HepG2 (cell line): ENCODE measurements around the gene CHCHD3. TPM values are rescaled to one million over a fixed set of nuclear protein-coding genes. Genes with fewer than 3 reads are reported as not detected.

Experiments used
- ATAC-seq: fragments of 200-7000 bp; cut with Tn5 transposase; 3 replicates; pipeline ENCODE4 v1.9.1; 2020; ENCODE audit warnings: mild to moderate bottlenecking, moderate library complexity
- BruUV-seq: library from RNA; stranded (reverse); fragments of 400-500 nt; replicated peaks from 2 replicates; lab custom pipeline; 2021; lab: Mats Ljungman, UMichigan
- CTCF ChIA-PET: fragments of 300-600 bp; formaldehyde crosslinking; extraction: SDS; loops from one replicate; lab custom pipeline; 2021; ENCODE audit warnings: low total read pairs, inconsistent platforms, low intra/inter-chr PET ratio; lab: Yijun Ruan, JAX
- POLR2A ChIA-PET: fragments of 350-600 bp; sonication (Branson Sonifier 250); formaldehyde crosslinking; loops from one replicate; lab custom pipeline; 2020; ENCODE audit warnings: antibody characterized with exemption, inconsistent platforms; lab: Yijun Ruan, JAX
- DNase-seq: peaks from one replicate; pipeline ENCODE4 v3.0.0-alpha.2; 2015; ENCODE audit warnings: low spot score
- FAIRE-seq: peaks from 3 replicates; lab custom pipeline; 2011; peaks lifted over from hg19 to GRCh38; lab: Jason Lieb, UNC
- H2AFZ ChIP-seq: one replicate; pipeline ENCODE4 v1.6.1; 2011; ENCODE audit warnings: low read length, inconsistent platforms
- H3K27ac ChIP-seq: fragments of 300-600 bp; 3 replicates; pipeline ENCODE4 v1.8.0; 2011; ENCODE audit warnings: mixed run types, mild to moderate bottlenecking, mixed read lengths, low read length, inconsistent platforms; ENCODE audit not compliant: insufficient read depth; ENCODE audit errors: extremely low read length
- H3K27me3 ChIP-seq, 2 experiments: fragments of 200-600 bp in 1 of 2; 2 replicates in 1 of 2; 3 replicates in 1 of 2; pipeline versions ENCODE4 v1.6.0 to v1.8.0; 2011; ENCODE audit warnings: low read length in 2 of 2, mild to moderate bottlenecking in 2 of 2, moderate library complexity in 2 of 2, inconsistent platforms in 1 of 2; ENCODE audit not compliant: insufficient read depth in 2 of 2, control insufficient read depth in 1 of 2
- H3K36me3 ChIP-seq, 2 experiments: fragments of 200-600 bp in 1 of 2; replicated peaks in 1 of 2; 2 replicates in 1 of 2; 3 replicates in 1 of 2; pipeline versions ENCODE4 v1.5.1 to v1.8.0; 2011; ENCODE audit warnings: low read length in 2 of 2, inconsistent platforms in 1 of 2; ENCODE audit not compliant: insufficient read depth in 2 of 2, control insufficient read depth in 1 of 2
- H3K4me1 ChIP-seq: 2 replicates; pipeline ENCODE4 v1.5.1; 2012; ENCODE audit warnings: low read length, inconsistent platforms; ENCODE audit not compliant: insufficient read depth
- H3K4me2 ChIP-seq: 2 replicates; pipeline ENCODE4 v1.6.0; 2011; ENCODE audit warnings: low read depth, low read length, inconsistent platforms
- H3K4me3 ChIP-seq, 3 experiments: fragments of 200-600 bp in 1 of 3; sonication (generic), shearing (Covaris generic) in 1 of 3; replicated peaks in 1 of 3; 2 replicates each; pipeline ENCODE4 v1.5.1; 2011 to 2016; ENCODE audit warnings: low read length in 3 of 3, inconsistent platforms in 2 of 3, low read depth in 2 of 3, mild to moderate bottlenecking in 2 of 3, control low read depth in 1 of 3, mixed read lengths in 1 of 3; ENCODE audit not compliant: insufficient read depth in 1 of 3
- H3K79me2 ChIP-seq: one replicate; pipeline ENCODE4 v1.6.1; 2011; ENCODE audit warnings: low read length, inconsistent platforms; ENCODE audit not compliant: insufficient read depth
- H3K9ac ChIP-seq: 2 replicates; pipeline ENCODE4 v1.6.0; 2011; ENCODE audit warnings: mild to moderate bottlenecking, low read depth, low read length, inconsistent platforms; ENCODE audit not compliant: insufficient read depth
- H3K9me3 ChIP-seq: 2 replicates; pipeline ENCODE4 v1.5.1; 2012; ENCODE audit warnings: mild to moderate bottlenecking, low read length
- H4K20me1 ChIP-seq: 2 replicates; pipeline ENCODE4 v1.6.0; 2011; ENCODE audit warnings: inconsistent platforms, mild to moderate bottlenecking, low read length, moderate library complexity; ENCODE audit not compliant: insufficient read depth
- AHR ChIP-seq: IDR thresholded peaks from 2 replicates; pipeline ENCODE4 v1.6.1; 2018; ENCODE audit warnings: missing genetic modification reagents, missing compliant biosample characterization
- PHF20 ChIP-seq: sonication (generic); formaldehyde crosslinking; IDR thresholded peaks from 2 replicates; pipeline ENCODE4 v1.5.0; 2020; ENCODE audit warnings: mild to moderate bottlenecking, missing genetic modification reagents
- TGIF2 ChIP-seq: IDR thresholded peaks from 2 replicates; pipeline ENCODE4 v1.6.1; 2016; ENCODE audit warnings: control low read depth, missing compliant biosample characterization
- ZNF777 ChIP-seq: sonication (generic); formaldehyde crosslinking; IDR thresholded peaks from 2 replicates; pipeline ENCODE4 v1.4.0; 2020; ENCODE audit warnings: missing genetic modification reagents
- WGBS: methylation state at CpG from one replicate; pipeline ENCODE4 v1.1.6; 2017; ENCODE audit warnings: low lambda C conversion rate; 5-methylcytosine and 5-hydroxymethylcytosine counted together
- in situ Hi-C: cut with HindIII; loops from 2 replicates; pipeline ENCODE4 v1.10.0; 2017; ENCODE audit warnings: low pct_unique_long_range_greater_than_20kb; ENCODE audit not compliant: extremely low pct_ligation_motif_present
- intact Hi-C: fragments of 100-400 bp; cut with micrococcal nuclease; formaldehyde crosslinking; loops from one replicate; pipeline ENCODE4 v1.10.0; 2022; ENCODE audit not compliant: unreplicated experiment
- polyA plus RNA-seq, 8 experiments: library from polyadenylated mRNA; depleted of rRNA in 3 of 8; stranded (reverse) in 7 of 8; unstranded in 1 of 8; fragments of >200 nt; fragmentation: Illumina TruSeq in 4 of 8; extraction: Trizol in 4 of 8; gene quantifications; 2 replicates each; pipeline versions ENCODE4 v1.2.1 to v1.2.3, GENCODE V29; 2011 to 2016; ENCODE audit warnings: low read depth in 4 of 8, missing spikeins in 1 of 8, mixed read lengths in 1 of 8; ENCODE audit not compliant: insufficient read depth in 1 of 8
- total RNA-seq, 5 experiments: library from RNA; depleted of rRNA; stranded (reverse); fragments of >200 nt; fragmentation: Illumina TruSeq; extraction: Trizol; gene quantifications; 2 replicates each; pipeline ENCODE4 v1.2.3, GENCODE V29; 2016; ENCODE audit warnings: low read depth in 1 of 5

CHCHD3 gene
- total and polyA plus RNA-seq, 2 of the 13 experiments (the other 11 are each of a cell fraction or from before 2014, with no cell fraction given), result 32.7 to 86.8 TPM

- Histone ChIP-seq H3K27me3 (peaks cover 0 to 25% of the 10 kb centered on the region in 2 experiments; a peak in 2 of 5 replicates), H3K27ac (no peak overlapping the region), H3K79me2 (no peaks in the 10 kb centered on the region), H4K20me1 (no peaks in the 10 kb centered on the region), H2AFZ (no peak overlapping the region), H3K9me3 (no peaks in the 10 kb centered on the region), H3K36me3 (no peaks in the 10 kb centered on the region), H3K4me1 (no peaks in the 10 kb centered on the region), H3K4me2 (no peak overlapping the region), H3K4me3 (no peak overlapping the region), H3K9ac (no peak overlapping the region)
- FAIRE-seq (no peak), DNase-seq (no peak), ATAC-seq (no peak)
- ChIA-PET POLR2A (interaction anchor here (0.6 kb wide), 1 partner anchor 1231 kb away, joined by 3 read pairs; no protein-coding TSS in a partner anchor), CTCF (no interaction called here)
- TF ChIP-seq AHR (CRISPR knock-in tag) (no peak), TGIF2 (no peak)
- intact Hi-C loops, result no loop called here
- in situ Hi-C loops, result no loop called here
- no TSS peak for BruUV-seq
- WGBS, result 5% methylated on average over 4 of the region's 5 CpGs
Observed at GRCh38 chr7:132755538-132756483, 326.1 kb downstream of the CHCHD3 start.

- H3K4me1 ChIP-seq, result no peaks in the 10 kb centered on the region
- ATAC-seq (no peak), DNase-seq (no peak), FAIRE-seq (no peak)
- intact Hi-C loops, result no loop called here
- no peak overlapping the region for H3K9ac ChIP-seq
- no peak overlapping the region for H3K27ac ChIP-seq
- in situ Hi-C loops, result no loop called here
- TF ChIP-seq ZNF777 (no peak), PHF20 (CRISPR knock-in tag) (no peak)
- WGBS, result 0% methylated on average over 2 of the region's 2 CpGs
- H2AFZ ChIP-seq, result no peak overlapping the region
- H3K4me2 ChIP-seq, result no peak overlapping the region
- BruUV-seq, result no TSS peak
- H3K27me3 ChIP-seq, result peaks cover 0 to 36% of the 10 kb centered on the region in 2 experiments; a peak in 3 of 5 replicates
- H3K36me3 ChIP-seq, result no peaks in the 10 kb centered on the region
- no peaks in the 10 kb centered on the region for H4K20me1 ChIP-seq
- ChIA-PET POLR2A (no interaction called here), CTCF (no interaction called here)
- no peak overlapping the region for H3K4me3 ChIP-seq
- no peaks in the 10 kb centered on the region for H3K79me2 ChIP-seq
- H3K9me3 ChIP-seq, result no peaks in the 10 kb centered on the region
Observed at GRCh38 chr7:132752431-132752830, 329.5 kb downstream of the CHCHD3 start.
